Astrocyte of the spinal cord (primary cell): Measurements from ENCODE around the gene PRKAA2.

Experiments
- DNase-seq: peaks from one replicate; pipeline ENCODE4 v3.0.0; 2011; ENCODE audit warnings: low read depth, low spot score
- H3K4me3 ChIP-seq: 2 replicates; pipeline ENCODE4 v1.5.1; 2011; ENCODE audit warnings: low read depth, mild to moderate bottlenecking, low read length, moderate library complexity
- CTCF ChIP-seq: IDR thresholded peaks from 2 replicates; pipeline ENCODE4 v1.5.1; 2012; ENCODE audit warnings: low read depth, mild to moderate bottlenecking, low read length, inconsistent platforms
- in situ Hi-C: cut with HindIII; loops from 2 replicates; pipeline ENCODE4 v1.10.0; 2017; ENCODE audit warnings: low sequenced_read_pairs

The PRKAA2 gene

GRCh38 chr1:56719171-56719570 is 74.1 kb downstream of the PRKAA2 start:
- in situ Hi-C loops = no loop called here
- no peak overlapping the region for H3K4me3 ChIP-seq
- no peak for DNase-seq
- no peak for TF ChIP-seq CTCF

GRCh38 chr1:56726706-56727105 is 81.6 kb downstream of the PRKAA2 start:
- no peak for DNase-seq
- in situ Hi-C loops = no loop called here

GRCh38 chr1:56728964-56729363 is 83.8 kb downstream of the PRKAA2 start:
- H3K4me3 ChIP-seq = no peak overlapping the region
- no peak for TF ChIP-seq CTCF
- in situ Hi-C loops = no loop called here
- no peak for DNase-seq

More at GRCh38 chr1:56726706-56727105, 81.6 kb downstream of the PRKAA2 start:
- TF ChIP-seq CTCF = no peak
- H3K4me3 ChIP-seq = no peak overlapping the region

GRCh38 chr1:56745231-56745630 is 100.1 kb downstream of the PRKAA2 start:
- no peak overlapping the region for H3K4me3 ChIP-seq
- DNase-seq = no peak
- in situ Hi-C loops = no loop called here
- no peak for TF ChIP-seq CTCF

- in situ Hi-C loops = no loop called here
- no peak for TF ChIP-seq CTCF
- H3K4me3 ChIP-seq = no peak overlapping the region
- no peak for DNase-seq
These were observed 109.8 kb downstream of the PRKAA2 start for GRCh38 chr1:56754708-56755479.

- H3K4me3 ChIP-seq = no peak overlapping the region
- no peak for TF ChIP-seq CTCF
- DNase-seq = no peak
- in situ Hi-C loops = no loop called here
These were observed 110.8 kb downstream of the PRKAA2 start for GRCh38 chr1:56755911-56756310.

- no peak for DNase-seq
- TF ChIP-seq CTCF = no peak
- in situ Hi-C loops = no loop called here
- H3K4me3 ChIP-seq = no peak overlapping the region
These were observed 113.0 kb downstream of the PRKAA2 start for GRCh38 chr1:56758135-56758534.
